Common myeloid progenitor, CD34-positive (primary cell): ENCODE data around the gene KCNMB1.

Source experiments
- CTCF ChIA-PET: fragments of 350-600 bp; sonication (Branson Sonifier 250); formaldehyde crosslinking; loops from one replicate; lab custom pipeline; 2021; ENCODE audit warnings: antibody characterized with exemption; lab: Charles Lee
- POLR2A ChIA-PET: fragments of 350-600 bp; sonication (Branson Sonifier 250); formaldehyde crosslinking; loops from one replicate; lab custom pipeline; 2021; ENCODE audit warnings: antibody characterized with exemption; lab: Charles Lee
- DNase-seq, 3 donors: peaks; one replicate each; pipeline versions ENCODE4 v3.0.0 to v3.0.0-alpha.2; 2013
- H3K27ac ChIP-seq, 2 experiments: 1 replicate in 1 of 2; 2 replicates in 1 of 2; pipeline ENCODE4 v1.7.0; 2013; ENCODE audit warnings: inconsistent platforms in 2 of 2, low read length in 2 of 2, mild to moderate bottlenecking in 2 of 2, low read depth in 1 of 2, moderate library complexity in 1 of 2; ENCODE audit not compliant: severe bottlenecking in 2 of 2, insufficient read depth in 1 of 2, poor library complexity in 1 of 2
- H3K27me3 ChIP-seq, 5 experiments: replicated peaks in 2 of 5; 1 replicate in 3 of 5; 2 replicates in 2 of 5; pipeline versions ENCODE4 v1.6.1 to v1.7.0; 2013; ENCODE audit warnings: low read length in 4 of 5, mild to moderate bottlenecking in 2 of 5, moderate library complexity in 2 of 5, inconsistent platforms in 1 of 5; ENCODE audit not compliant: insufficient read depth in 5 of 5, control insufficient read depth in 4 of 5
- H3K36me3 ChIP-seq, 4 experiments: 1 replicate in 2 of 4; 2 replicates in 2 of 4; pipeline versions ENCODE4 v1.6.1 to v1.7.0; 2013; ENCODE audit warnings: low read length in 3 of 4, control low read depth in 1 of 4, mild to moderate bottlenecking in 1 of 4; ENCODE audit not compliant: control insufficient read depth in 4 of 4, insufficient read depth in 4 of 4
- H3K4me1 ChIP-seq, 4 experiments: 1 replicate in 3 of 4; 2 replicates in 1 of 4; pipeline versions ENCODE4 v1.6.1 to v1.7.1; 2013; ENCODE audit warnings: low read length in 3 of 4, mild to moderate bottlenecking in 3 of 4, control low read depth in 1 of 4, inconsistent platforms in 1 of 4, moderate library complexity in 1 of 4; ENCODE audit not compliant: control insufficient read depth in 4 of 4, insufficient read depth in 4 of 4; ENCODE audit errors: control extremely low read depth in 1 of 4
- H3K4me3 ChIP-seq, 7 experiments: 1 replicate in 4 of 7; 2 replicates in 3 of 7; pipeline versions ENCODE4 v1.5.1 to v1.7.0; 2013; ENCODE audit warnings: mild to moderate bottlenecking in 7 of 7, low read length in 6 of 7, moderate library complexity in 6 of 7, inconsistent platforms in 2 of 7, low read depth in 2 of 7, control low read depth in 1 of 7; ENCODE audit not compliant: insufficient read depth in 4 of 7, control insufficient read depth in 1 of 7; ENCODE audit errors: extremely low read depth in 1 of 7
- H3K9me3 ChIP-seq, 5 experiments: 1 replicate in 4 of 5; 2 replicates in 1 of 5; pipeline versions ENCODE4 v1.6.1 to v1.7.1; 2013; ENCODE audit warnings: low read length in 4 of 5, mild to moderate bottlenecking in 2 of 5, inconsistent platforms in 1 of 5, low read depth in 1 of 5, moderate library complexity in 1 of 5; ENCODE audit not compliant: control insufficient read depth in 4 of 5, insufficient read depth in 2 of 5; ENCODE audit errors: control extremely low read depth in 1 of 5
- WGBS: methylation state at CpG from one replicate; pipeline ENCODE4 v1.1.5; 2013; ENCODE audit not compliant: insufficient coverage; 5-methylcytosine and 5-hydroxymethylcytosine counted together

The KCNMB1 gene

GRCh38 chr5:170355601-170356098, 33.5 kb downstream of the KCNMB1 start:
- H3K27ac ChIP-seq: no peak overlapping the region
- no peaks in the 10 kb centered on the region for H3K36me3 ChIP-seq
- DNase-seq: no peak
- H3K27me3 ChIP-seq: no peaks in the 10 kb centered on the region
- ChIA-PET POLR2A (interaction anchor here (0.7 kb wide), 1 partner anchor 89 kb away, joined by 3 read pairs; no protein-coding TSS in a partner anchor), CTCF (interaction anchor here (1.0 kb wide), 1 partner anchor 80 kb away, joined by 3 read pairs; no protein-coding TSS in a partner anchor)
- H3K4me3 ChIP-seq: no peak overlapping the region
- peaks cover 9 to 86% (median 53%) of the 10 kb centered on the region in 4 experiments for H3K4me1 ChIP-seq
- 96% methylated on average over 8 of the region's 8 CpGs for WGBS
- no peaks in the 10 kb centered on the region for H3K9me3 ChIP-seq

- DNase-seq: no peak
- ChIA-PET POLR2A (no interaction called here), CTCF (interaction anchor here (0.9 to 9.6 kb wide), 7 partner anchors 16 to 128 kb away, joined by 3 to 75 read pairs (median 6); no protein-coding TSS in a partner anchor)
- Histone ChIP-seq H3K27me3 (no peaks in the 10 kb centered on the region), H3K4me1 (peaks cover 9 to 69% (median 36%) of the 10 kb centered on the region in 4 experiments), H3K4me3 (no peak overlapping the region), H3K36me3 (no peaks in the 10 kb centered on the region), H3K9me3 (no peaks in the 10 kb centered on the region), H3K27ac (no peak overlapping the region)
- 89% methylated on average over 8 of the region's 9 CpGs for WGBS
Measured at GRCh38 chr5:170353961-170354360, 35.2 kb downstream of the KCNMB1 start.

GRCh38 chr5:170353011-170353761, 36.0 kb downstream of the KCNMB1 start:
- peak in 2 of 3 donors; percentile 60 to 71 for DNase-seq
- Histone ChIP-seq H3K27ac (no peak overlapping the region), H3K9me3 (no peaks in the 10 kb centered on the region), H3K36me3 (no peaks in the 10 kb centered on the region), H3K27me3 (no peaks in the 10 kb centered on the region), H3K4me1 (peaks cover 3 to 65% (median 31%) of the 10 kb centered on the region in 4 experiments), H3K4me3 (peak overlapping the region in 4 of 7 experiments; percentile 14 to 54 (median 29))
- POLR2A ChIA-PET: no interaction called here
- CTCF ChIA-PET: interaction anchor here (0.9 to 9.6 kb wide), 9 partner anchors 15 to 127 kb away, joined by 3 to 75 read pairs (median 4); no protein-coding TSS in a partner anchor
- WGBS: 32% methylated on average over 11 of the region's 18 CpGs

GRCh38 chr5:170348137-170348633, 41.0 kb downstream of the KCNMB1 start:
- WGBS: 56% methylated on average over 10 of the region's 11 CpGs
- peak; percentile 39 to 54 (median 54) for DNase-seq
- H3K27me3 ChIP-seq: no peaks in the 10 kb centered on the region

GRCh38 chr5:170347022-170347567, 42.1 kb downstream of the KCNMB1 start:
- CTCF ChIA-PET: interaction anchor here (0.8 to 9.6 kb wide), 17 partner anchors 8 to 280 kb away, joined by 3 to 75 read pairs (median 5); partner anchors contain the start of gene LCP2
- H3K4me3 ChIP-seq: no peak overlapping the region
- H3K9me3 ChIP-seq: peaks cover 0 to 4% (median 0%) of the 10 kb centered on the region in 5 experiments
- POLR2A ChIA-PET: no interaction called here
- no peak overlapping the region for H3K27ac ChIP-seq
- WGBS: 98% methylated on average over 6 of the region's 9 CpGs
- DNase-seq: no peak
- no peaks in the 10 kb centered on the region for H3K27me3 ChIP-seq
- peaks cover 0 to 8% (median 4%) of the 10 kb centered on the region in 4 experiments for H3K4me1 ChIP-seq
- H3K36me3 ChIP-seq: no peaks in the 10 kb centered on the region

More at GRCh38 chr5:170348137-170348633, 41.0 kb downstream of the KCNMB1 start:
- Histone ChIP-seq H3K9me3 (peaks cover 0 to 4% (median 0%) of the 10 kb centered on the region in 5 experiments), H3K4me3 (no peak overlapping the region), H3K36me3 (no peaks in the 10 kb centered on the region), H3K27ac (no peak overlapping the region), H3K4me1 (peaks cover 0 to 17% (median 9%) of the 10 kb centered on the region in 4 experiments)
- ChIA-PET CTCF (interaction anchor here (0.8 to 9.6 kb wide), 24 partner anchors 9 to 128 kb away, joined by 3 to 75 read pairs (median 5); partner anchors contain the start of gene LCP2), POLR2A (interaction anchor here (0.8 kb wide), 1 partner anchor 74 kb away, joined by 5 read pairs; no protein-coding TSS in a partner anchor)

- no peak for DNase-seq
- Histone ChIP-seq H3K9me3 (peaks cover 0 to 4% (median 0%) of the 10 kb centered on the region in 5 experiments), H3K27me3 (no peaks in the 10 kb centered on the region), H3K4me1 (peaks cover 0 to 8% (median 3%) of the 10 kb centered on the region in 4 experiments), H3K27ac (no peak overlapping the region), H3K36me3 (no peaks in the 10 kb centered on the region), H3K4me3 (no peak overlapping the region)
- CTCF ChIA-PET: interaction anchor here (1.0 to 9.6 kb wide), 10 partner anchors 12 to 292 kb away, joined by 3 to 75 read pairs (median 9); partner anchors contain the start of gene LCP2
- no CpG with 5 or more reads among the region's 1 CpG for WGBS
- POLR2A ChIA-PET: no interaction called here
Measured at GRCh38 chr5:170345971-170346370, 43.2 kb downstream of the KCNMB1 start.
